PC-9 (cell line): ENCODE data around the gene PSMD12.

ENCODE experiments used
- EZH2 ChIP-seq: fragments of 200-600 bp; sonication (generic); IDR thresholded peaks from 2 replicates; pipeline ENCODE4 v1.8.0; 2017; ENCODE audit warnings: antibody characterized with exemption, low read depth
- TF ChIP-seq, protein P1 (sequence below): fragments of 200-600 bp; sonication (generic); conservative IDR thresholded peaks from 2 replicates; pipeline ENCODE4 v1.6.1; 2017; ENCODE audit warnings: mixed run types, antibody characterized with exemption, mild to moderate bottlenecking, moderate library complexity

DNA sequence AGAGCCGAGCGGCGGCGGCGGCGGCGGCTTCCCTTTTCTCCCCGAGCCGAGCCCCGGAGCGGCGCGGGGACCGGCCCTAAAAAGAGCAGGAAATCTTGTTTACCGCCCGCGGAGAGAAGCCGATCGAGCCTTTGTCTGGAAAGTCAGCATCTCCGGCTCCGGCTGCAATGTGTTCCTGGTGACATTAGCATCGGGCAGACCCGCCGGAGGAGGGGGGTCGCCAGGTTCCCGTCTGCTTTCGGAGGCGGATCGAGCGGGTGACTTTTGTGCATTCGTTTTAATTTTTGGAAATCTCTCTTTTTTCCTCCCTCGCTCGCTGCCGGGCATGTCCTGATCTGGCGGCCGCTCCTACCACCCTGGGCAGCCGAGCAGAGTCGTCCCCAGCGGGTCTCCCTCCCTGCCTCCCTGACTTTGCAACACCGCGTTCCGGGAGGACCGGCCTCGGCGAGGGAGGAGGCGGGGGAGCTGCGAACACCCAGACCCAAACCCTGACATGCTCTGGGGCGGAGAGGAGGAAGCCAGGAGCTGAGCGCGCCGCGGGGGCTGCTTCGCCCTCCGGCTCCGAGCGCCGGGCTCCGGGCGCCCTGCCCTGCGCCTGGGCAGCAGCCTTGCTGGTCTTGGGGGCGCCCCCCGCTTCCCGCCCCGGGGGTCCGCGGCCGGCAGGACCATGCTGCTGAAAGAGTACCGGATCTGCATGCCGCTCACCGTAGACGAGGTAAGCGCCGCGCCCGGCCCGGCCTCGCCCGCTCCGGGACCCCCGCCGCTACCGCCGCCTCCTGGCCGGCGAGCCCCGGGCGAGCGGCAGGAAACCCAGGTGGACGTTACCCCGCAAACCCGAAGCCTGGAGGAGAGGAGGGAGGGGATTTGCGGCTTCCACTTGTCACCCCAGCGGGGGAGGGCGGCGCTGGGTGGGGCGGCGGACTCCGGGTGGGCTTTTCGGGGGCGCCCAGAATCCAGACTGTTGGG is 11.4 kb upstream of the PSMD12 start:
- TF ChIP-seq, protein P1, sequence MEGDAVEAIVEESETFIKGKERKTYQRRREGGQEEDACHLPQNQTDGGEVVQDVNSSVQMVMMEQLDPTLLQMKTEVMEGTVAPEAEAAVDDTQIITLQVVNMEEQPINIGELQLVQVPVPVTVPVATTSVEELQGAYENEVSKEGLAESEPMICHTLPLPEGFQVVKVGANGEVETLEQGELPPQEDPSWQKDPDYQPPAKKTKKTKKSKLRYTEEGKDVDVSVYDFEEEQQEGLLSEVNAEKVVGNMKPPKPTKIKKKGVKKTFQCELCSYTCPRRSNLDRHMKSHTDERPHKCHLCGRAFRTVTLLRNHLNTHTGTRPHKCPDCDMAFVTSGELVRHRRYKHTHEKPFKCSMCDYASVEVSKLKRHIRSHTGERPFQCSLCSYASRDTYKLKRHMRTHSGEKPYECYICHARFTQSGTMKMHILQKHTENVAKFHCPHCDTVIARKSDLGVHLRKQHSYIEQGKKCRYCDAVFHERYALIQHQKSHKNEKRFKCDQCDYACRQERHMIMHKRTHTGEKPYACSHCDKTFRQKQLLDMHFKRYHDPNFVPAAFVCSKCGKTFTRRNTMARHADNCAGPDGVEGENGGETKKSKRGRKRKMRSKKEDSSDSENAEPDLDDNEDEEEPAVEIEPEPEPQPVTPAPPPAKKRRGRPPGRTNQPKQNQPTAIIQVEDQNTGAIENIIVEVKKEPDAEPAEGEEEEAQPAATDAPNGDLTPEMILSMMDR = no peak
- no peak for TF ChIP-seq EZH2
